GM12801 (cell line): Measurements from ENCODE around the gene BMF.

ENCODE experiments used
- CTCF ChIP-seq: IDR thresholded peaks from one replicate; pipeline ENCODE4 v1.5.1; 2011; ENCODE audit warnings: control low read depth; ENCODE audit not compliant: insufficient read length; ENCODE audit errors: extremely low read depth

Gene BMF

GRCh38 chr15:40079456-40079855 lies 29.2 kb downstream of the BMF start:
- TF ChIP-seq CTCF: no peak

DNA sequence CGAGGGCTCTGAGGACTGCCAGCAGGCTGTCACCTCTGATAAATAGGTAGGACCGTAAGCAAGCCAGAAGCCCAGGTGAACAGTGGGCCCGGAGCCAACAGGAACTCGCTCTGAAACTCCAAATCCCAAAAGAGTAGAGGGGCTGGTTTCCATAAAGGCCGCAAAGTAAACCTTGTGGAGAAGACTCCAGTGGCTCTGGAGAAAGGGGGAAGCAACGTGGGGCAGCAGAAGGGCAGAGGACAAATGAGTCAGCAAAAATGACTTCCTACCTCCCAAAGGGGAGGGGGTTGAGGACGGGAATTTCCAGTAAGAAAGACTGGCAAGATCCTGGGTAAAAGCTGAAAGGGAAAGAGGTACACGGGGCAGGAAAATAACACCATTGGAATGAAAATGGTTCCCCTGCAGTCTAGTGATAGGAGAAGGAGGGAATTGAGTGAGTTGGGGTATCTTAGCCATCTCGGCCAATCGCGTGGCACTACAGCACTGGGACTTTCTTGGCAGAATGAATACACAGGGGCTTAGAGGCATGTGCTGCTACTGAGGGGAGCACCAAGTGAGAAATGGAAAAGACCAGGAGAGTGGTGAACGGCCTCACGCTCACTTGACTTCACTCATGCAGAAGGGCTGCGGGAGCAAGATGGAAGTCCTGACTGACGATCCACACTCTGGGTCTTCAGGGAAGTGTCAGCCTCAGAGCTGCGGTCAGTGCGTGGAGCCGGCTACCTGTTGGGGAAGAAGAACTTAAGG lies 33.2 kb downstream of the BMF start:
- no peak for TF ChIP-seq CTCF

- TF ChIP-seq CTCF: no peak
Measured at GRCh38 chr15:40072216-40072990, 36.3 kb downstream of the BMF start.

- no peak for TF ChIP-seq CTCF
Measured at GRCh38 chr15:40070608-40071218, 38.0 kb downstream of the BMF start.

DNA sequence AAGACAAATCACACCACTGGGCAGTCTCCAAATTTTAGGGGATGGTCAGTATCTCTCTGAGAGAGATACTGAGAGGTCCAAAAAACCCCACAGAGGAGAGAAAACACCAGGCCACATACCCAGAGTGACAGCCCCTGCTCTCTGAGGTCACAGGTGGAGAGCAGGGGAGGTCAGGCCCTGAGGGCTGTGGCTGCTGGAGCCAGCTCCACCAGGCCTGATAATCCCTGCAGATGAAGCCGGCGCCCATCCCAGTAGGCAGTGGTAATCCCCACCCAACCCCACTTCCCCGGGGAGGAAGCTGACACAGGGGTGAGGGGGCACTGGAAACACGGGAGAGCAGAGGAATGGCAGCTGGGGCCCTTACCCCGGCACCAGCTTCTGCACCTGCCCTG lies 38.5 kb downstream of the BMF start:
- no peak for TF ChIP-seq CTCF

- no peak for TF ChIP-seq CTCF
Measured at GRCh38 chr15:40069178-40070165, 39.2 kb downstream of the BMF start.
